ENCODE measurements around the gene MTR.
"Not testable (repeated sequence)": the region's sequence is repeated elsewhere in the genome, so short reads cannot be mapped to it uniquely, and the experiment has no call there.

Gene MTR

GRCh38 chr1:236854605-236854983, 59.5 kb downstream of the MTR start:
- H3K36me3 ChIP-seq (ENCODE audit: insufficient read depth, low read length) = peaks cover 10% of the 10 kb centered on the region
- no peak overlapping the region for H3K9ac ChIP-seq (ENCODE audit: low read depth, low read length)
- peaks cover 7% of the 10 kb centered on the region for H3K4me1 ChIP-seq (ENCODE audit: insufficient read depth, low read length)
- no peaks in the 10 kb centered on the region for H3K9me3 ChIP-seq (ENCODE audit: control insufficient read depth, insufficient read depth, low read length)

- not testable (repeated sequence) for H3K9ac ChIP-seq (ENCODE audit: low read depth, low read length); H3K4me1 ChIP-seq (ENCODE audit: insufficient read depth, low read length); H3K9me3 ChIP-seq (ENCODE audit: control insufficient read depth, insufficient read depth, low read length)
- H3K36me3 ChIP-seq (ENCODE audit: insufficient read depth, low read length) = peaks cover 16% of the 10 kb centered on the region
Observed at GRCh38 chr1:236856649-236857048, 61.6 kb downstream of the MTR start.

GRCh38 chr1:236858165-236858564, 63.1 kb downstream of the MTR start:
- peaks cover 20% of the 10 kb centered on the region for H3K36me3 ChIP-seq (ENCODE audit: insufficient read depth, low read length)
- H3K4me1 ChIP-seq (ENCODE audit: insufficient read depth, low read length) = peaks cover 7% of the 10 kb centered on the region
- no peaks in the 10 kb centered on the region for H3K9me3 ChIP-seq (ENCODE audit: control insufficient read depth, insufficient read depth, low read length)
- no peak overlapping the region for H3K9ac ChIP-seq (ENCODE audit: low read depth, low read length)

GRCh38 chr1:236860101-236860500, 65.0 kb downstream of the MTR start:
- H3K9me3 ChIP-seq (ENCODE audit: control insufficient read depth, insufficient read depth, low read length) = no peaks in the 10 kb centered on the region
- no peak overlapping the region for H3K9ac ChIP-seq (ENCODE audit: low read depth, low read length)
- H3K4me1 ChIP-seq (ENCODE audit: insufficient read depth, low read length) = no peaks in the 10 kb centered on the region
- peaks cover 22% of the 10 kb centered on the region; the same call in 1 of the 2 replicates for H3K36me3 ChIP-seq (ENCODE audit: insufficient read depth, low read length)

DNA sequence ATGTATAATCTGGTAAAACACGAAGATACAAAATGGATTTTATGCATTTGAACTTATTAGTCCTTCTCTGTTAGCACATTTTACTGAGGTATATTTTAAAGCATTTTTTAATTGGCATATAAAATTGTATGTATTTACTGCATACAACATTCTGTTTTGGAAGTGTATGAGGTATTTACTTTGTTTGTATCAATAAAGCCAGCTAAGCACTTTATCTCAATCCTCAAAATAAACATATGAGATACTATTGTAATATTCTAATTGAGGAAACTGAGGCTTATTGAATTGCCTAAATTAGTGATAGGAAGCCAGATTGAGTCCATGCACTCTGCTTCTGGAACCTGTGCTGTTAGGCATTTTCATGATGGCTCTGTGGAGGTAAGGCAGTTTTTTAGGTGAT, 65.6 kb downstream of the MTR start:
- Histone ChIP-seq H3K4me1 (ENCODE audit: insufficient read depth, low read length) (no peaks in the 10 kb centered on the region), H3K9me3 (ENCODE audit: control insufficient read depth, insufficient read depth, low read length) (no peaks in the 10 kb centered on the region), H3K36me3 (ENCODE audit: insufficient read depth, low read length) (peaks cover 18% of the 10 kb centered on the region; the same call in 1 of the 2 replicates), H3K9ac (ENCODE audit: low read depth, low read length) (no peak overlapping the region)

DNA sequence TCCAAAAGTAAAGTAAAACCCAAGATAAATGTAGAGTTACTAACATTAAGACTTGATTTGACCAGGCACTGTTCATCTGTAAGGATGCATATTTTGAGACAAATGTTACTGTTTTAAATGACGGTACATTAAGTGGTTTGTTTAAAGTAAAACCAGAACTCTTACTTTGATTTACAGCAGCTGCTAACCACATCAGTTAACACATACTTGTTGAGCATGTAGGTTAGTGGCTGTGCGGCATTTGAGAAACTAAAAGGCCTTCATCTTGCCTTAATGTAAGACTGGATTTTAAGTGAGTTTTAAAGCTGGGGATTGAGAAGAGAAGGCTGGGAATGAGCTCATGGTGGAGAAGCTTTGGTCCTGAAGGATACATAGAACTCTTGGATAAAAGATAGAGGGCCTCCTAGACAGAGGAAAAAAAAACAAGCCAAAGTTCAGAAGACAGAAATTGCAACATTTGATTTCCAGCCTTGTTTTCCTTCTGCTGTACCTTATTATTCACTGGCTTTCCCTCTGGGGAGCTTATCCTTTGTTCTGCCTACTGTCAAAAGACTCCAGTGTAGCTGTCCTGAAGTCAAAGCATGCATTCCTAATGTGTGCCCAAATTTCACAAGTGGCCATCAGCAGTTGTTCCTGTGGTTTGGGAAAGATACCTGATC, 66.6 kb downstream of the MTR start:
- Histone ChIP-seq H3K9ac (ENCODE audit: low read depth, low read length) (no peak overlapping the region), H3K36me3 (ENCODE audit: insufficient read depth, low read length) (peaks cover 15% of the 10 kb centered on the region), H3K4me1 (ENCODE audit: insufficient read depth, low read length) (no peaks in the 10 kb centered on the region), H3K9me3 (ENCODE audit: control insufficient read depth, insufficient read depth, low read length) (no peaks in the 10 kb centered on the region)

- no peaks in the 10 kb centered on the region for H3K4me1 ChIP-seq (ENCODE audit: insufficient read depth, low read length)
- peaks cover 15% of the 10 kb centered on the region for H3K36me3 ChIP-seq (ENCODE audit: insufficient read depth, low read length)
- no peak overlapping the region for H3K9ac ChIP-seq (ENCODE audit: low read depth, low read length)
- no peaks in the 10 kb centered on the region for H3K9me3 ChIP-seq (ENCODE audit: control insufficient read depth, insufficient read depth, low read length)
Observed at GRCh38 chr1:236862219-236862591, 67.1 kb downstream of the MTR start.

GRCh38 chr1:236862615-236863211, 67.6 kb downstream of the MTR start:
- Histone ChIP-seq H3K9me3 (ENCODE audit: control insufficient read depth, insufficient read depth, low read length) (no peaks in the 10 kb centered on the region), H3K4me1 (ENCODE audit: insufficient read depth, low read length) (no peaks in the 10 kb centered on the region), H3K9ac (ENCODE audit: low read depth, low read length) (no peak overlapping the region), H3K36me3 (ENCODE audit: insufficient read depth, low read length) (peaks cover 15% of the 10 kb centered on the region)

- Histone ChIP-seq H3K4me1 (ENCODE audit: insufficient read depth, low read length) (no peaks in the 10 kb centered on the region), H3K9me3 (ENCODE audit: control insufficient read depth, insufficient read depth, low read length) (no peaks in the 10 kb centered on the region), H3K36me3 (ENCODE audit: insufficient read depth, low read length) (peaks cover 15% of the 10 kb centered on the region), H3K9ac (ENCODE audit: low read depth, low read length) (no peak overlapping the region)
Observed at GRCh38 chr1:236864211-236864610, 69.1 kb downstream of the MTR start.

DNA sequence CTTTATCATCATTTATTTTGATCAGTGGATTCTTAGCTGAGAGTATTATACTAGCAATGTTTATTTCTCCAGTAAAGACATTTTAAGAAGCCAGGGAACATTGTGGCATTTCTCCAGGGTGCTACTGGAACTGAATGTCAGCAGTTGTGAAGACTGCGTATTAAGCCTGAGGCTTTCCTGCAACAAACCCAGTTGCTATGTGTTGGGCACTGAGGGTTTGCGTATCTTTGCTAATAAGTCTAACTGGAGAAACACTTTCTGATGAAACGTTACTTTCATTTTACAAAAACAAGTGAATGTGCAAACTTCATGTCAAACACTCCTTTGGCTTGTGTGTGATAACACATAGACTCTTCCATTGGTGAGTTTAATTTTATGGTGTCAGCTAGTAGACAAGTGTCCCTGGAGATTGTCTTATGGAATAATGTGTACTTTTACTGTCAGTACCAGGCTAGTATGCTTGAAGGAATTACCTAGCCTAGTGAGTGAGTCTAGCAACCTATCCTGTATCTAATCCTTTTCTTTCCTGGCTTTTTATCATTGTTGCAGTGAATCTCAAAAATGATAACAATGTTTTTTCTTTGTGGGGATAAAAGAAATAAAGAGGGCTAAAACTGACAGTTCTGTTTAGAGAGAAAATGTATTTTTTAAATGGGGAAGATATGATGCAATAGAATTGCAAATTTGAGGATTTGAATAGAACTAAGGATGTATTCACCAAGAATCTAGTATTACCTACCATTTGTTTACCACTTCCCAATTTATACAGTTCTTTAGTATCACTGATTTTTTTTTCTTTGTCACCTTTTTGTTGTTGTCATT, 70.1 kb downstream of the MTR start:
- Histone ChIP-seq H3K4me1 (ENCODE audit: insufficient read depth, low read length) (no peaks in the 10 kb centered on the region), H3K9me3 (ENCODE audit: control insufficient read depth, insufficient read depth, low read length) (no peaks in the 10 kb centered on the region), H3K9ac (ENCODE audit: low read depth, low read length) (no peak overlapping the region), H3K36me3 (ENCODE audit: insufficient read depth, low read length) (peaks cover 14% of the 10 kb centered on the region)

- Histone ChIP-seq H3K9ac (ENCODE audit: low read depth, low read length) (no peak overlapping the region), H3K9me3 (ENCODE audit: control insufficient read depth, insufficient read depth, low read length) (no peaks in the 10 kb centered on the region), H3K36me3 (ENCODE audit: insufficient read depth, low read length) (peaks cover 11% of the 10 kb centered on the region), H3K4me1 (ENCODE audit: insufficient read depth, low read length) (no peaks in the 10 kb centered on the region)
Observed at GRCh38 chr1:236865818-236866155, 70.7 kb downstream of the MTR start.

DNA sequence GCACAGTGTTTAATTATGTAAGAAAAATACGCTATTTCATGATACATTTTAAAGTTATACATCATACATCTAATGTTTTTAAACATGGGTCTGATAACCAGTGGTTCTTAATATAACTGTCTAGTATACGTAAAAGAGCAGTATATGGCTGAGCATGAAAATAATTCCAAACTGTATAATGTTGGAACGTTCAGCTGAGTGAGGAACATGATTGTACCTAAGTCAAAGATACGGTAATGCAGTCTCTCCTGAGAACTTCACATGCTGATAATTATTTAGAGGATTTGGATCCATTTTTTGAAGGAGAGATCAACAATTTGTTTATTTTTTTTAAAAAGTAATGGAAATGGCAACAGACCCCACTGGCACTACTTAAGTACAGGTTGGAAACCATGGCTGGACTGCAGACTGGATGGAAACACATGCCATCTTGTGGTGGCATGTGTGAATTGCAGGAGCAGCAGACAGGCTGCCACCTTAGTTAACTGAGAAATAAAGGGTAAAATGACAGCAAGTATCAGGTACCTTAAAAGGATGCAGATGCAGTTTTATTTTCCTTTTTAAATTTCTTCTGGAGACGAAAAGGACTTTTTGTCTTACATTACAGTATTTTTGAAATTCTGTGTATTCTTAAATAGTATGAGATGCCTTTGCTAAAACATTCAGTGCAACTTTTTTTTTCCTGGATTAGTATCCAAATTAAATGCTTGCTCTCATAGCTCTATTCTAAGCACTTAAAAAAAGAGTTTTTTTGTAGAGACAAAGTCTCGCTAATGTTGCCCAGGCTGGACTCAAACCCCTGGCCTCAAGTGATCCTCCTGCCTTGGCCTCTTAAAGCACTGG, 73.8 kb downstream of the MTR start:
- Histone ChIP-seq H3K36me3 (ENCODE audit: insufficient read depth, low read length) (peaks cover 5% of the 10 kb centered on the region), H3K4me1 (ENCODE audit: insufficient read depth, low read length) (no peaks in the 10 kb centered on the region), H3K9me3 (ENCODE audit: control insufficient read depth, insufficient read depth, low read length) (no peaks in the 10 kb centered on the region), H3K9ac (ENCODE audit: low read depth, low read length) (no peak overlapping the region)

- Histone ChIP-seq H3K36me3 (ENCODE audit: insufficient read depth, low read length) (no peaks in the 10 kb centered on the region; the same call in 1 of the 2 replicates), H3K9me3 (ENCODE audit: control insufficient read depth, insufficient read depth, low read length) (no peaks in the 10 kb centered on the region), H3K4me1 (ENCODE audit: insufficient read depth, low read length) (no peaks in the 10 kb centered on the region), H3K9ac (ENCODE audit: low read depth, low read length) (no peak overlapping the region)
Observed at GRCh38 chr1:236869911-236870310, 74.8 kb downstream of the MTR start.

DNA sequence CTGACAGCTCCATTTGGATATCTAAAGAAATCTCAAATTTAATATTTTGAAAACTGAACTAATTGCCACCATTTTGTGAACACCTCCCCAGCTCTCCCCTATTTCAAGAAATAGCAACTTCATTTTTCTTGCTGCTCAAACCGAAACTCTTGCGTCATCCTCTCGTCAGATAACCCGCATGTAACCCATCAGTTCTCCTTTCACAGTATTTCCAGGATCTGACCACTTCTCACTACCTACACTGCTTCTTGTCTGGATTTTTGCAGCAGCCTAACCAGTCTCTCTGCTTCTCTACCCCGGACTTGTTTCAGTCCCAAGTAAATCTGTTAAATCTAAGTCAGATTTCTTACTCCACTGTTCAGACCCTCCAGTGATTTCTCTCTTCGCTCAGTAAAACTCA, 75.6 kb downstream of the MTR start:
- H3K9me3 ChIP-seq (ENCODE audit: control insufficient read depth, insufficient read depth, low read length) = no peaks in the 10 kb centered on the region
- H3K36me3 ChIP-seq (ENCODE audit: insufficient read depth, low read length) = no peaks in the 10 kb centered on the region; the same call in 1 of the 2 replicates
- H3K4me1 ChIP-seq (ENCODE audit: insufficient read depth, low read length) = no peaks in the 10 kb centered on the region
- no peak overlapping the region for H3K9ac ChIP-seq (ENCODE audit: low read depth, low read length)
